GM10266 (cell line): ENCODE results near the gene CENPF.
A peak's percentile ranks its signal among the peaks of the same experiment; 100 is the strongest.

Experiments
- DNase-seq: peaks from one replicate; pipeline ENCODE4 v3.0.0; 2012; ENCODE audit errors: extremely low spot score
- TF ChIP-seq, protein P1 (sequence below): IDR thresholded peaks from 2 replicates; pipeline ENCODE4 v1.5.1; 2012; ENCODE audit warnings: mild to moderate bottlenecking, low read depth; ENCODE audit not compliant: control insufficient read depth, insufficient read depth; ENCODE audit errors: missing control alignments

Gene CENPF

DNA sequence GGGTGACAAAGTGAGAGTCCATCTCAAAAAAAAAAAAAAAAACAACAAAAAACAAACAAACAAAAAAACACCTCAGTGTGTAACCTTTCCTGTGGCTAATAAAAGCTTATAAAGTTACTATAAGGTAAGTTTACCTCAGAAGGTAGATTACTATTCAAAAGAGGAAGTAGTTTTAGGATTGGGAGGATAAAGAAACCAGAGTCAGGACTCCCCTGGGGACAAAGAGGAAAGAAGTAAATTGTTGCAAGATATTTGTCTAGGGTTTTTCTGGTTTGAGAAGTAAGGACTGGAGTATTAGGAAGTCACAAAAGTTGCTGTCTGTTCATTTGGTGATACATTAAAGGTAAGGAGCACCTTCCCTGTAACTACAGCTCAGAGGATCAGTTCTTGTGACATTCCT lies 23.8 kb upstream of the CENPF start:
- TF ChIP-seq, protein P1, sequence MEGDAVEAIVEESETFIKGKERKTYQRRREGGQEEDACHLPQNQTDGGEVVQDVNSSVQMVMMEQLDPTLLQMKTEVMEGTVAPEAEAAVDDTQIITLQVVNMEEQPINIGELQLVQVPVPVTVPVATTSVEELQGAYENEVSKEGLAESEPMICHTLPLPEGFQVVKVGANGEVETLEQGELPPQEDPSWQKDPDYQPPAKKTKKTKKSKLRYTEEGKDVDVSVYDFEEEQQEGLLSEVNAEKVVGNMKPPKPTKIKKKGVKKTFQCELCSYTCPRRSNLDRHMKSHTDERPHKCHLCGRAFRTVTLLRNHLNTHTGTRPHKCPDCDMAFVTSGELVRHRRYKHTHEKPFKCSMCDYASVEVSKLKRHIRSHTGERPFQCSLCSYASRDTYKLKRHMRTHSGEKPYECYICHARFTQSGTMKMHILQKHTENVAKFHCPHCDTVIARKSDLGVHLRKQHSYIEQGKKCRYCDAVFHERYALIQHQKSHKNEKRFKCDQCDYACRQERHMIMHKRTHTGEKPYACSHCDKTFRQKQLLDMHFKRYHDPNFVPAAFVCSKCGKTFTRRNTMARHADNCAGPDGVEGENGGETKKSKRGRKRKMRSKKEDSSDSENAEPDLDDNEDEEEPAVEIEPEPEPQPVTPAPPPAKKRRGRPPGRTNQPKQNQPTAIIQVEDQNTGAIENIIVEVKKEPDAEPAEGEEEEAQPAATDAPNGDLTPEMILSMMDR: no peak
- no peak for DNase-seq

DNA sequence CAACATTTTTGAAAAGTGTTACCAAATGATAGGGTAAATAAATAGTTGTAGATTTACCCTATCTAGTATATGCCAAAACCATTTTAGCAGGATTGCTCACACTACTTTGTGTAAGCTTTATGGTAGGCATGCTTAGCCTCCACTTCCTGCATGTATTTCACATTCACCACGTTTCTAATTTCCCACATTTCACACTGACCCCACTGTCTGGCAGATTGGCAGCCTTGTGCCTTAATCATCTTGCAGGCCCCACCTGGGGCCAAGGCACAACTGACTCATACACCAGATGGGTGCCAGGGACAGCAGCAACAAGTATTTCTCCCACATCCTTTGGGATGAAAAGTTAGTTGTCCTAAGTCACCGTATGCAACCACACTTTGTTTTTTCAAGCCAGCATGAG lies 21.2 kb upstream of the CENPF start:
- no peak for DNase-seq
- TF ChIP-seq, protein P1: no peak

DNA sequence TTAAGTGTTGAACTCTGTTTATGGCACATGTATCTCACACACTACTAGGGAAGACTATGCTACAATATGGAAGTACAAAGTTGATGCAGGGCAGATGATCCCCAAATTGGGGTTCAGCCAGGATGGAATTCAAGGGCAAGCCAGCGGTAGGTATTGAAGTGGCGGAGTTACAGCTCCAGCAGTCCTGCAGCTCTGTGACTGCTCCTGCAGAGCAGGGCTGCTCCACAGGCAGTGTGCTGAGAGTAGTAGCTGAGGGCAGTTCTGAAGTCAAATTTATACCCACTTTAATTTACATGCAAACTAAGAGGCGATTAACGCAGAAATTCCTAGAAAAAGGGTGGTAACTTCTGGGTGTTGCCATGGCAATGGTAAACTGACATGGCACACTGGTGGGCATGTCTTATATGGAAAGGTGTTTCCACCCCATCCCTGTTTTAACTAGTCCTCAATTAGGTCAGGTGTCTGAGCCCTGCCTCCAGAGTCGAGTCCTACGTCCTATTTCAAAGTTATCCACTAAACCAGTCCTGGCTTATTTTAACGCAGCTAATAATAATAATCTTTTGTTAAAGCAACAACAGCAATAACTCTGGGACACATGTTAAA lies 20.6 kb upstream of the CENPF start:
- TF ChIP-seq, protein P1: no peak
- no peak for DNase-seq

DNA sequence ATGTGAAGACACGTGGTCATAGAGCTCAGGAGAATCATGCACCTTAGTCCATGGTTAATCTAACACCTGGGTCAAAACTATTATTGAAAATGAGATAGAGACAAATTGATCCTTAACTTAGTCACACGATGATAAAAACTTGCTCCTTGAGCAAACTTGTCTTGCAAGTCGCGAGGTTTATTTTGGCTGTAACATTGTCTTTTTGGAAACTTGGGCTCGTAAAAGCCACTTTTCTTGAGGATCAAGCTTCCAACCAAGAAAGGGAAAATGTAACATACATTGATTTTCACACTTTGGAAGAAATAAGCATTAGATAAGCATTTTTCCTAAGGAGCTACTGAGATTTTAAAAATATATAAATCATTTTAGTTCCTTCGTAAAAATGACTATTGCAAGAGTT lies 19.9 kb upstream of the CENPF start:
- TF ChIP-seq, protein P1: no peak
- DNase-seq: no peak

DNA sequence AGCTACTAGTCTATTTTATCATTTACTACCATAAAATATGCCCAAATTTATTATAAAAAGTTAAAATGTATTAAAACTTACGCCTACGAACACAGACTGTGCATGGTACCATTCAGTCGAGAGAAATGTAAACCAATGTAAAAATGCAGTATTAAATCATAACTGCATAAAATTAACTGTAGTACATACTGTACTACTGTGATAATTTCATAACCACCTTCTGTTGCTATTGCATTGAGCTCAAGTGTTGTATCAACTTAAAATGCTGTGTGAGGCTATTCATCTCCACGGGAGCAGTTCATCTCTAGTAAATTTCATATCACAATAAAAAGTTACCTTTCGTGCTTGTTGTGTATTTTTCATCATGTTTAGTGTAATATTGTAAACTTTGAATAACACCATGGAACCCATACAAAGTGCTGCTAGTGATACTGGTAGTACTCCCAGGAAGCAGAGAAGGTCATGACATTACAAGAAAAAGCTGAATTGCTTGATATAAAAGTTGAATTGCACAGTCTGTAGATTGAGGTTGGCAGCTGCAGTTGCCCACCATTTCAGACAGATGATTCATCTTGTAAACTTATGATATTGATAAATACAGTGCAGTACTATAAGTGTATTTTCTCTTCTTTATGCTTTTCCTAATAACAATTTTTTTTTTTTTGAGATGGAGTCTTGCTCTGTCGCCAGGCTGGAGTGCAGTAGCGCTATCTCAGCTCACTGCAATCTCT lies 19.0 kb upstream of the CENPF start:
- TF ChIP-seq, protein P1: no peak
- DNase-seq: no peak

DNA sequence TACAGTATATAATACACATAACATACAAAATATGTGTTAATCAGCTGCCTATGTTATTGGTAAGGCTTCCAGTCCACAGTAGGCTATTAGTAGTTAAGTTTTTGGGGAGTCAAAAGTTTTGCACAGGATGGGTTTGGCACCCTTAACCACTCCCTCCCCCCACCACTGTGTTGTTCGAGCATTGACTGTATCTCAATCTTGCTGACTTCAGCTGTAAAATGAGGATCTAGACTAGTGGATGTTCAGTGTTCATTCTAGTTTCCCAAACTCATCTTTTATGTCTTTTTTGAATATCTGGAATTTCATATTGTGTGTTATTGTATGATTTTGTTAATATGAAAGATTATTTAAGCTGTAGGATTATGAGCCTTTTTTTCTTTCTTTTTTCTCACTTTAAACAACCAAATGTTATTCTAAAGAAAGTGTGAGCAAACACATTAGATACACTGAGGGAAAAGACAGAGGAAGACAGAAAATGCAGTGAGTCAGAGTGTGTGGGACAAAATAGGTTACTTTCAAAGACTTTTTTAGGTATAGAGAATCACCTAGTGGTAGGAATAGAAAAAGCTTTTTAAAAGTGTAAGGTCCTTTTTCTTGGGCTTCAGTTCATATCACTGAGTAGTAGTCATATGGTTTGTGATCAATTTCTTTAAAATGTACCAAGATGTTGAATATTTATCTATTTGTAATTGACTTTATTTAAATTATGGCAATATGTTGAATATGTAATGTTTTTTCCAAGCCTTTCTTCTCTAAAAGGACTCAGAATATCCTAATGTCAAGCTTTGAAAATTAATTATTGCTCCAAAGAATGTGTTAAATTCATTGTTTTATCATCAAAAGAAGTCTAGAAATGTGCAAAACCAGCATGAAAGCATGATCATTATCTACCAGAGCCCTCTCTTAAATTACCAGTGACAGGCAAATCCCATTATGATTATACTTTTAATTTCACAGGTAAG lies 17.9 kb upstream of the CENPF start:
- DNase-seq: peak; percentile 14
- TF ChIP-seq, protein P1: peak; percentile 57
